CD4-positive, alpha-beta T cell treated with Interferon alpha-2 for 1 hour (primary cell): ENCODE results near the gene MCOLN1.
"Not testable (repeated sequence)": the region's sequence is repeated elsewhere in the genome, so short reads cannot be mapped to it uniquely, and the experiment has no call there.

Experiments used
- DNase-seq, 2 donors: peaks; one replicate each; pipeline ENCODE4 v3.0.0-alpha.2; 2020 to 2022

Gene MCOLN1

DNA sequence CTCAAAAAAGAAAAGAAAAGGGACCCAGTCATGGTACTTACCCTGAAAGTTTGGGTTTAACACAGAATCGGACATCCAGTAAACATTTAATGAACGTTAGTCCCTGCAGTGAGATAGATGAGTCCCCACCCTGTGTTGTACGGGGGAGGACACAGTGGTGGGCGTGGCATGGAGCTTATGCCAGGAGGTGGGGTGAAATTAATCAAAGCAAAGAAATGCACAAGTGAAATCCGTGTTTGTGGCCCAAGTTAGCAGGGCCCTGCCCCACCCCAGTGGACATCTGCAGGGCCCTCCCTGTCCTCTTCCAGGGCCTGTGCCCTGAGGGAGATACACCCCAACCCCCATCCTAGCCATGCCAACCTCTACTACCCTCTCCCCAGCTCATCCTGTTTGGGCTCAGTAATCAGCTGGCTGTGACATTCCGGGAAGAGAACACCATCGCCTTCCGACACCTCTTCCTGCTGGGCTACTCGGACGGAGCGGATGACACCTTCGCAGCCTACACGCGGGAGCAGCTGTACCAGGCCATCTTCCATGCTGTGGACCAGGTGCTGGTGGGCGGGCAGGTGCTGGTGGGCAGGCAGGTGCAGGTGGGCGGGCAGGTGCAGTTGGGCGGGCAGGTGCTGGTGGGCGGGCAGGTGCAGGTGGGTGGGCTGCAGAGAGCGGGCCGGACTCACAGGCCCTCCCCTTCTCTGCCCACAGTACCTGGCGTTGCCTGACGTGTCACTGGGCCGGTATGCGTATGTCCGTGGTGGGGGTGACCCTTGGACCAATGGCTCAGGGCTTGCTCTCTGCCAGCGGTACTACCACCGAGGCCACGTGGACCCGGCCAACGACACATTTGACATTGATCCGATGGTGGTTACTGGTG is 3.9 kb downstream of the MCOLN1 start:
- no peak for DNase-seq

DNA sequence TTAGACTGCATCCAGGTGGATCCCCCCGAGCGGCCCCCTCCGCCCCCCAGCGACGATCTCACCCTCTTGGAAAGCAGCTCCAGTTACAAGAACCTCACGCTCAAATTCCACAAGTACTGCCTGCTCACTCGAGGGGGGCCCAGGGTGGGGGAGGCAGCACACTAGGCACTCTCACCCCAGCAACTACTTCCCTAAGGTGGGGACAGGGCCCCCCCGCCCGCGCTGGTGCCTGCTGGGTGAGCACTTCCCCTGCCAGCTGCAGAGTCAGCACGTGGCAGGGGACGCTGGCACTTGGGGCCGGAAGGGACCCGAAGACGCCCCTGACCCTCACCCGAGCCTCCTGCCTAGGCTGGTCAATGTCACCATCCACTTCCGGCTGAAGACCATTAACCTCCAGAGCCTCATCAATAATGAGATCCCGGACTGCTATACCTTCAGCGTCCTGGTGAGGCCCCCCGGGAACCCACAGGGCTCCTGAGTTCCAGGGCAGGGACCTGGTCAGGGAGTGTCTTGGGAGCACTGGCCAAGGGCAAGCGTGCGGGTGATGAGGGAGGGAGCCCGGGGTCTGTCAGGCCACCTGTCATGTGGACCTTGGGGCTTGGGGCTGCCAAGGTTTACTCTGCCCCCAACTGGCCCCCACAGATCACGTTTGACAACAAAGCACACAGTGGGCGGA is 5.2 kb downstream of the MCOLN1 start:
- DNase-seq, result no peak

DNA sequence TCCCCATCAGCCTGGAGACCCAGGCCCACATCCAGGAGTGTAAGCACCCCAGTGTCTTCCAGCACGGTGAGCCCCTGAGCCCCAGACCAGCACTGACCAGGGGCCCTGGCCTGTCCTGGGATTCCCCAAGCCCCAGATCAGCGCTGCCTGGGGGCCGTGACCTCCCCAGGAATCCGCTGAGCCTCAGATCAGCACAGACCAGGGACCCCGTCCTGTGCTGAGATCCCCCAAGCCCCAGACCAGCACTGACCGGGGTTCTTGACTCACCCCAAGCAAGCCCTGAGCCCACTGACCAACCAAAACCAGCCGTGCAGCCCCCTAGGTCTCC is 5.7 kb downstream of the MCOLN1 start:
- DNase-seq, result no peak

DNA sequence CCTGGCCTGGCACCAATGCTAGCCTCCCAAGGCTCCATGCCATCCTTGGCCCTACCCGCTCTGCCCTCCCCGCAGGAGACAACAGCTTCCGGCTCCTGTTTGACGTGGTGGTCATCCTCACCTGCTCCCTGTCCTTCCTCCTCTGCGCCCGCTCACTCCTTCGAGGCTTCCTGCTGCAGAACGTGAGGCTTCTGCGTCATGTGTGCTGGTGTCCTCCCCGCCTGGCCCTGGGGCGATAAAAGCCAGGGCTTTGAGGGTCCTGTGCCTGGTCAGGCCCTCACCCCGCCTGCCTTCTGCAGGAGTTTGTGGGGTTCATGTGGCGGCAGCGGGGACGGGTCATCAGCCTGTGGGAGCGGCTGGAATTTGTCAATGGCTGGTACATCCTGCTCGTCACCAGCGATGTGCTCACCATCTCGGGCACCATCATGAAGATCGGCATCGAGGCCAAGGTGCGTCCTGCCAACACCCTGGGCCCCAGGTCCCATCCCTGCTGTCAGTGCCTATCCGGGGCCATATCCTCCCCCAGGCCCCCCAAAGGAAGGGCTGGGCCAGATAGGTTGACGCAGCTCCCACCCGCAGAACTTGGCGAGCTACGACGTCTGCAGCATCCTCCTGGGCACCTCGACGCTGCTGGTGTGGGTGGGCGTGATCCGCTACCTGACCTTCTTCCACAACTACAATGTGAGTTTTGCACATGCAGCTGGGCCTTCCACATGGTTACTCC is 6.3 kb downstream of the MCOLN1 start:
- no peak for DNase-seq

DNA sequence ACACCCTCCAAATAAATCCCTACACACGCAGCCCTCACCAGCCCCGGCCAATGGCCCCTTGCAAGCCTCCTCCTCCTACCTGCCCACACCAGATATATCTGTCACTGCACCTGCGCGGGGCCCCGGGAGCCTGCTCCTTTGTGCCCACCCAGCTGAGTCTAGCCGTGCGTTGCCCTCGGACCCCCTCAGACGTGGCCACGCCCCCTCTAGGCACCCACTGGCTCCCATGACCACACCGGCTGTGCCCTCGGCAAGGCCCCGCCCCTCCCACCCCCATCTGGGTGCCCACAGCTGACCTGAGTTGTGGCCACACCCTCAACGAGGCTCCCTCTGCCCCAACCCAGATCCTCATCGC is 6.8 kb downstream of the MCOLN1 start:
- no peak for DNase-seq

DNA sequence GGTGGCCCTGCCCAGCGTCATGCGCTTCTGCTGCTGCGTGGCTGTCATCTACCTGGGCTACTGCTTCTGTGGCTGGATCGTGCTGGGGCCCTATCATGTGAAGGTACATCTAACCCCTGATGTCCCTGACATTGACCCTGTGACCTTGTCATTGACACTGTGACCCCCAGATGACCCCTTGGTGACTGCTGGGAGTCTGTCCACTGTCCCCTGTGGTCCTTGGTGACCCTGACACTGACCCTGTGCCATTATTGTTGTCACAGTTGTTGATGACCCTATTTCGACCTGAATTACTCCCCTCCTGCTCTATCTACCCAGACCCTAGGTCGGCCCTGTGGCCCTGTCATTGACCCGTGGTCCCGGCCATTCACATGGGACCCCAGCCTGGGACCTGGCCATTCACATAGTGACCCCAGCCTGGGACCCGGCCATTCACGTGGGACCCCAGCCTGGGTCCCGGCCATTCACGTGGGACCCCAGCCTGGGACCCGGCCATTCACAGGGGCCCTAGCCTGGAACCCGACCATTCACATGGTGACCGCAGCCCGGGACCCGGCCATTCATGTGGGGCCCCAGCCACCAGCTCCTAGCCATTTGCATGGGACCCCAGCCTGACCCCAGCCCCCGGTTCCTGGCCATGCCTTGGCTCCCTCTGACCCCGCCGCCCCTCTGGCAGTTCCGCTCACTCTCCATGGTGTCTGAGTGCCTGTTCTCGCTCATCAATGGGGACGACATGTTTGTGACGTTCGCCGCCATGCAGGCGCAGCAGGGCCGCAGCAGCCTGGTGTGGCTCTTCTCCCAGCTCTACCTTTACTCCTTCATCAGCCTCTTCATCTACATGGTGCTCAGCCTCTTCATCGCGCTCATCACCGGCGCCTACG is 7.4 kb downstream of the MCOLN1 start:
- no peak for DNase-seq

DNA sequence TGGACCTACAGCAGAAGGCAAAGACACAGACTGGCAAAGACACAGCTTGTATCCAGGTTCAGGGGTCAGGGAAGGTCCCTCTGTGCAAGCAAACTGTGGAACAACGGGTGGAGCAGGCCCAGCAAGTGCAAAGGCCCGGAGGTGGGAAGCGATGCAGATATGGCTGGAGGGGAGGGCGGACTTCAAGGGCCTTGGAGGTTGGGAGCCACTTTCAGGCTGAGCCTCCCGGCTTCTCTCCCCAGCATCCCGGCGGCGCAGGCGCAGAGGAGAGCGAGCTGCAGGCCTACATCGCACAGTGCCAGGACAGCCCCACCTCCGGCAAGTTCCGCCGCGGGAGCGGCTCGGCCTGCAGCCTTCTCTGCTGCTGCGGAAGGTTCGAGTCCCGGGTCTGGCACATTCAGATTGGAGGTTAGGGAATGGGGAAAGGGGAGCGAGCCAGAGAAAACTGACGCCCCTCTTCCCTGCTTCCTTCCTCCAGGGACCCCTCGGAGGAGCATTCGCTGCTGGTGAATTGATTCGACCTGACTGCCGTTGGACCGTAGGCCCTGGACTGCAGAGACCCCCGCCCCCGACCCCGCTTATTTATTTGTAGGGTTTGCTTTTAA is 11.0 kb downstream of the MCOLN1 start:
- DNase-seq, result no peak

DNA sequence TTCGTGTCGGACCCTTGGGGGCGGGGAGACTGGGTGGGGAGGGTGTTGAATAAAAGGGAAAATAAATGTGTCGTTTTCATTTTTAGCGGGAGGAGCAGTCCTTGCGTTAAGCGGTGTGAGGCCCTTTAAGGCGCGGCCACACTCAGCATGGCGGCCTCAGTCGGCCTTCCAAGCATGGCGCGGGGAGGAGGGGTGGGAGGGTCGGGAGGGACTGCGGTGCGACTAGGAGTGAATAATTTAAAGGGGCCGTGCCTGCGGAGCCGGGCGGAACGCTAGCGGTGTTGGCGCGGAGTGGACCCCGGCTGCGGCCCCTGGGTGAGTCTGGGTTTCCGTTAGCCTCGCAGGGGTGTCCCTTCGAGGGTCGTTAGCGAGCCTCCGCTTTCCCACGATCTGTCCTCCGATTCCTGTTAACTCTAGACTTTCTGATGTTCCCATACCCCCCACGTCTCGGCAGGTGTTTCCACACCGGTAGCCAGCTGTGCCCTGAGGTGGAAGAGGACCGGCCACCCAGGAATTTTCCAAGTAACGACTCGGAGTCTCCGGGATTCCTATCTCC is 11.6 kb downstream of the MCOLN1 start:
- peak; percentile 82 to 88 for DNase-seq

DNA sequence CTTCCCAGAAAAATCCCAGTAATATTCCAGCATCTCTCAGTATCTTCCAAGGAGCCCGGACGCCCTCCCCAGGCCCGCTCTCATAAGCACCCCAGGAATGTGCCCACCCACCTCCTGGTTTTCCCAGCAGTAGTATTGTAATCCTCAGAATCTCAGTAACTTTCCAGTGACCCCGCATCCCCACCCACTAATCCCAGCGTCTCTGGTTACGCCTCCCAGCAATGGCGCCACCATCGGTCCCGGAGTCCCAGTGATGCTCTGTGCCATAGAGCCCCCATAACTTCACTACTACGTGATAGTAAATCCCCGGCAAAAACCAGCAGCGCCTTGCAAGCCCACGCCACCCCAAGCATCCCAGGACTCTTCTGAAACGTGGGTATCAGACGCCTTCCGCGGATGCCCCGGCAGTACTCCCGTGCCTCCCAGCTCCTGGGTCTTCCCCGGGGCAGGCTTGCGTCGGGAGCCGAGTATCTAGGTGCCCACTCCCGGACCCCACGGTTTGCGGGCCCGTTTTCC is 12.2 kb downstream of the MCOLN1 start:
- peak in 1 of 2 donors; percentile 30 for DNase-seq

DNA sequence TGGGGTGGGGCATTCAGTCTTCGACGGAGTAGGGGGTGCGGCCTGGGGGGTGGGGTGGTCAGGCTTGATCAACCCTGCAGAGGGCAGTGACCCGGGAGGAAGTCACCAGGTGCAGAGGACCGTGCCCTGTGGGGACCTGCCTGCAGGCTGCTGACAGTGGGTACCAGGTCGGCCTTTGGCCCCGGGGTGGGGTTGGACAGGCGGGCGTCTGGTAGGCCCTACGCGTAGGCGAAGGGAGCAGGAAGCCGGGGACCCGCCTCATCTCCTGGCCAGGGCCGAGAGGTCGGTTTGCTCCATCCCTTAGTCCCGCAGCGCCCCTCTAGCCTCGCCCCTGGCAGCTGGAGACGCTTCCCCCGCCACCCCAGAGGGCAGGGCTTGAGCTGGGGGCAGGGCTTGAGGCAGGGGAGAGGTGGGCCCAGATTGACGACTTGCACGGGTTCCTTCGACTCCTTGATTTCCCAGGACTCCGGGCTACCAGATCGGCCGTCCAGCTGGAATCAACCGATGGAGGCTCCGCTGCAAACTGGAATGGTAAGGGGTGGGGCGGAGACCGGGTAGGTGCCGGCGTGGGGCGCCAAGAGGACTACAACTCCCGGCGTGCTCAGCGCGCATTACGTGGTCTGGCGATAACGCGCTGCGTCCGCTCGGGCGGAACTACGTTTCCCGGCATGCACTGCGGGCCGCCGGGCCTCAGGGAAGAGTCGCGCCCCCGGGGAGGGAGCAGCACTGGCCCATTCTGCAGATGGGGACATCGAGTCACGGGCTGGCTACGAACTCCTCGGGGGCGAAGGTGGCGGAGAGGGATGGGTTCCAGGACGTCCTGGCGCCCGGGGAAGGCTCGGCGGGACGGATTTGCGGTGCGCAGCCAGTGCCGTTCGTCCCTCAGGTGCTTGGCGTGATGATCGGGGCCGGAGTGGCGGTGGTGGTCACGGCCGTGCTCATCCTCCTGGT is 12.9 kb downstream of the MCOLN1 start, which contains the start of gene PNPLA6:
TSS of gene PNPLA6 (plus strand) at position 671 of the 951 bp plus-strand sequence. CDS start at position 743, 72 bp downstream.
- DNase-seq, result peak; percentile 89 to 92

DNA sequence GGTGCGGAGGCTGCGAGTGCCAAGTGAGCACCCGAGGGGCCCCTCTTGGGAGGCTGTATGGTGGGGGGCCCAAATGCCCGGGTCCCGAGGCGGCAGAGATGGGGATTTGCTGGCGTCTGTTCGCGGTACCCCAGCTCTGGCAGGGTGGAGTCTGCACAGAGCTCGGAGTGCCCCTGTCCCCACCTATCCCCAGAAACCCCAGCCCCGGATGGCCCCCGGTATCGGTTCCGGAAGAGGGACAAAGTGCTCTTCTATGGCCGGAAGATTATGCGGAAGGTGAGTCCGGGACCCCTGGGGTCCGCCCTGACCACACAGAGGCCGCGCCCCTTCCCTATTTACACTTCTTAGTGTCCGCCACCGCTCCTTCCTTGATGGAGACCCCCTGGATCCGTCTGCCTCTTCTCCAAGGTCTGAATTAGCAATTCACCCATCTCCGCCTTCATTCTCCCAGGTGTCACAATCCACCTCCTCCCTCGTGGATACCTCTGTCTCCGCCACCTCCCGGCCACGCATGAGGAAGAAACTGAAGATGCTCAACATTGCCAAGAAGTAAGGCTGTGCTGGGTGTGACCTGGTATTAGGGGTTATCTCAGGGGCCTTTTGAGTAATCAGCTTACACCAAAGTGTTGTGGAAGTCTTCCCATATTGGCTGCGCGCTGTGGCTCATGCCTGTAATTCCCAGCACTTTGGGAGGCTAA is 13.7 kb downstream of the MCOLN1 start:
- no peak for DNase-seq

DNA sequence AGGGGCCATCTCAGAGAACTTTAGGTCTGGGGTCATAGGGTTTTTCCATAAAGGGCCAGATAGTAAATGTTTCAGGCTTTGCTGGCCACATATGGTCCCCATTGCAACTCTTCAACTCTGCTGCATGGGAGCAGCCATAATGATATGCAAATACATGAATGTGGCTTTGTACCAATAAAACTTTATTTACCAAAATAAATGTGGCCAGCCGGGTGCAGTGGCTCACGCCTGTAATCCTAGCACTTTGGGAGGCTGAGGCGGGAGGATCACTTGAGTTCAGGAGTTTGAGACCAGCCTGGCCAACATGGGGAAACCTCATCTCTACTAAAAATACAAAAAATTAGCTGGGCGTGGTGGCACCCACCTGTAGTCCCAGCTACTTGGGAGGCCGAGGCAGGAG is 16.6 kb downstream of the MCOLN1 start:
- not testable (repeated sequence) for DNase-seq

DNA sequence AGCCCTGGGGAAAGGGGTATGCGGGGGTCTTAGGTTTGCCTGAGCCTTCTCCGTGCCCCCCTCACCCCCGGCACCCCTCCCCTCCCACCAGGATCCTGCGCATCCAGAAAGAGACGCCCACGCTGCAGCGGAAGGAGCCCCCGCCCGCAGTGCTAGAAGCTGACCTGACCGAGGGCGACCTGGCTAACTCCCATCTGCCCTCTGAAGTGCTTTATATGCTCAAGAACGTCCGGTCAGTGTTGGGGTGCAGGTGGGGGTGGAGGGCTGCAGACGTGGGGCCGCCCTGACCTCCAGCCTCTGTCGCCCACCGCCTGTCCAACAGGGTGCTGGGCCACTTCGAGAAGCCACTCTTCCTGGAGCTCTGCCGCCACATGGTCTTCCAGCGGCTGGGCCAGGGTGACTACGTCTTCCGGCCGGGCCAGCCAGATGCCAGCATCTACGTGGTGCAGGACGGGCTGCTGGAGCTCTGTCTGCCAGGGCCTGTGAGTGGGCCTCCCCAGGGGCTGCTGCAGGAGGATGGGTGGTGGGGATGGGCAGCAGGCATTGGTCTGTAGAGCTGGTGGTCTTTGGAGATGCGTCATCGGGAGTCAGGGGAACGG is 17.5 kb downstream of the MCOLN1 start:
- no peak for DNase-seq

DNA sequence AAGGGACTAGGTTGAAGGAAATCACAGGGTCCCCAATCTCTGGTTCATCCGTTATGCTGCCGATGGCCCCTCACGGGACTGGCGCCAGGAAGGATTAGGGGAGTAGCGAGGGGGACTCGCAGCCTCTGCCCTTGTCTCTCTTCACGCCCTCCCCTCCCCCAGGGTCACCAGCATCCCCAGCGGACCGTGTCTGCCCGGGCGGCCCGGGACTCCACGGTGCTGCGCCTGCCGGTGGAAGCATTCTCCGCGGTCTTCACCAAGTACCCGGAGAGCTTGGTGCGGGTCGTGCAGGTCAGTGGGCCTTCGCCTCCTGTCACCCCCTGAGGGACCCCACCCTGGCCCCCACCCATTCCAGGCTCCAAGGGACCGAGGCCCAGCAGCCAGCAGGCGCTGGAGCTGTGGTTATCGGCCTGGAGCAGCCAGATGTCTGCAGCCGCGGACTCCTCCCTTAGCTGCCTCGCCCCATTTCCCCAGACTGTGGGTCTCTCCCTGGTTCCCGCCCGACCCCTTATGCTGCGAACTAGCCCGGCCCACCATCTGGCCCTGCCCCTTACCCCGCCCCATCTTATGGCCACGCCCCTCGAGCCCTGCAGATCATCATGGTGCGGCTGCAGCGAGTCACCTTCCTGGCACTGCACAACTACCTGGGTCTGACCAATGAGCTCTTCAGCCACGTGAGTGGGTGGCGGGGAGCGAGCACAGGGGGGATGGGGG is 18.5 kb downstream of the MCOLN1 start:
- DNase-seq, result no peak

DNA sequence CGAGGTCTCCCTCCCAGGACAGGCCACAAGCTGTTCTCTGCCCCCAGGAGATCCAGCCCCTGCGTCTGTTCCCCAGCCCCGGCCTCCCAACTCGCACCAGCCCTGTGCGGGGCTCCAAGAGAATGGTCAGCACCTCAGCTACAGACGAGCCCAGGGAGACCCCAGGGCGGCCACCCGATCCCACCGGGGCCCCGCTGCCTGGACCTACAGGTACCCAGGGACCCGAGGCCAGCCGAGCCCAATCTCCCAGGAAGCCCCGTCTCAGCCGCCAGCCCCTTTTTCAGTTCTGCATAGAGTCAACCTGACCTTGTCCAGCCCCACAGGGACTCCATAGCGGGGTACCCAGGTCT is 19.0 kb downstream of the MCOLN1 start:
- DNase-seq, result no peak

DNA sequence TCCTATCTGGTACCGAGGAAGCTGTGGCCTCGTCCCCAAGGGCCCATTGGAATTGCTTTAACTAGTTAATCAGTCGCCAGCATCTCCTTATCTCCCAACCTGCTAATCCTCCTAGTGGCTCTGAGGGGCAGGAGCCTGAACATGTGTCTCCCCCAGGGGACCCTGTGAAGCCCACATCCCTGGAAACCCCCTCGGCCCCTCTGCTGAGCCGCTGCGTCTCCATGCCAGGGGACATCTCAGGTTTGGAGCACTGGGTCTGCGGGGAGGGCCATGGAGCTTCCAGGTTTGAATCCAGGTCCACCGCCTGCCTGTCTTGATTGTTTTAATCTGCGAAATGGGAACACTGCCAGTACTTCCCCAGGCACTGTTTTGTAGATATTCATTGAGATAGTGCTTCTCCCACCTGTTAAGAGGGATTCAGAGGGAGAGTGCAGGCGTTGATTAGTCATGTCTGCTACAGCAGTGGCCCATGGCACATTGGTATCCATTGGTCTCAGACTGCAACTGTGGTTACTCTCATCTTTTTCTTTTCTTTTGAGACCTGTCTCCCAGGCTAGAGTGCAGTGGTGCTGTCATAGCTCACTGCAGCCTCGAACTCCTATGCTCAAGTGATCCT is 19.5 kb downstream of the MCOLN1 start:
- no peak for DNase-seq

DNA sequence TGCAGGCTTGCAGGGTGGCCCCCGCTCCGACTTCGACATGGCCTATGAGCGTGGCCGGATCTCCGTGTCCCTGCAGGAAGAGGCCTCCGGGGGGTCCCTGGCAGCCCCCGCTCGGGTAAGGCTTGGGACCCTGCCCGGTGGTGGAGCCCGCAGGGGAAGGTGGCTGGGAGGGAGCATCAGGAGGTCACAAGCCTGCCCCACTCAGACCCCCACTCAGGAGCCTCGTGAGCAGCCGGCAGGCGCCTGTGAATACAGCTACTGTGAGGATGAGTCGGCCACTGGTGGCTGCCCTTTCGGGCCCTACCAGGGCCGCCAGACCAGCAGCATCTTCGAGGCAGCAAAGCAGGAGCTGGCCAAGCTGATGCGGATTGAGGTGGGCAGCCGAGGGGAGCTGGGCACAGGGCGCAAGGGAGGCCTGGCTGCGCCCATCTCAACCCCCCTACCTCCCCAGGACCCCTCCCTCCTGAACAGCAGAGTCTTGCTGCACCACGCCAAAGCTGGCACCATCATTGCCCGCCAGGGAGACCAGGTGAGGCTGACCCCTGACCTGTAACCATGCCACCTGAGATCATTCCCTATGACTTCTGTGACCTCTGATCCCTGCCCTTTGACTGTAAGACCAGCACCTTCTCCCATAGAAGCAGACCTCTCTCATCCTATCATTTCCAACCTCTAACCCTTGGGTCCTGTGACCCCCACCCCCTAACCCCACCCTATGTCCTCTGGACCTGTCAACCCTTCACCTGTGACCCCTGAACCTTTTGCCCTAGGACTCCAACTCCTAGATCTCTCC is 20.3 kb downstream of the MCOLN1 start:
- no peak for DNase-seq

DNA sequence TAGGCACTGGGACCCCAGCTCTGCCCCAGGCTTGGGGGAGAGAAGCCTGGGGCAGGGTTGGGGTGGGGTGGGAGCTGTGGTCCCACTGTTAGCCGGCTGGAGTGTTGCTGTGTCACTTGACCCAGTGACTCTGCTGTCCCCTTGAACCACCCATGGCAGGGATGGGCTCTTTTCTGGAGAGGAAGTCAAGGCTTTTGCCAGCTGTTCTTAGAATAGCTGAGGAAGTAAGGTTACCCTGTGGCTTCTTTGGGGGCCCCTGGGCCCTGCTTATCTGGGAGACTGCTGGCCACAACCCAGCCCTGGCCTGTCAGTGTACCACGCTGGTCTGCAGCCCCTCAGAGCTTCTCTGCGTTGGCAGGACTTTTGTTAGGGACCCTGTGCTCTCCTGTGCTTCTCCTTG is 22.2 kb downstream of the MCOLN1 start:
- peak in 1 of 2 donors; percentile 59 for DNase-seq
